Naive B cell (primary cell): ENCODE data around the gene RND2. TPM values are rescaled to one million over a fixed set of nuclear protein-coding genes. Genes with fewer than 3 reads are reported as not detected.

ENCODE experiments used
- polyA plus RNA-seq, 6 donors: library from polyadenylated mRNA; unstranded; fragments of 300-500 nt; fragmentation: Illumina TruSeq; gene quantifications; one replicate each; pipeline ENCODE4 v1.2.3, GENCODE V29; 2021; ENCODE audit warnings: low read depth in 6 of 6

RND2 gene
- polyA plus RNA-seq, 6 donors from 2014 or later: 0.11 to 0.30 (median 0.22) TPM; not detected in 1

Other genes with a start within 250 kb of the RND2 start
- gene WNK4, start 244.6 kb upstream of the RND2 start, polyA plus RNA-seq: under 1 TPM in 1 of 6 donors, not detected in 5; 0.10 TPM
- gene COA3, start 226.5 kb upstream of the RND2 start, polyA plus RNA-seq: 100 to 1,000 TPM; 117 to 157 (median 133) TPM
- under 1 TPM in 5 of 6 donors, not detected in 1; 0.17 to 0.74 (median 0.70) TPM for gene CNTD1, start 226.4 kb upstream of the RND2 start, polyA plus RNA-seq
- 100 to 1,000 TPM; 136 to 212 (median 150) TPM for gene BECN1, start 200.9 kb upstream of the RND2 start, polyA plus RNA-seq
- 100 to 1,000 TPM in 5 of 6 donors, 10 to 100 TPM in 1; 92.2 to 148 (median 115) TPM for gene PSME3, start 191.8 kb upstream of the RND2 start, polyA plus RNA-seq
- under 1 TPM in 2 of 6 donors, not detected in 4; 0.24 to 0.43 TPM for gene AOC2, start 180.7 kb upstream of the RND2 start, polyA plus RNA-seq
- not detected for gene AOC3, start 174.0 kb upstream of the RND2 start, polyA plus RNA-seq
- gene G6PC1, start 124.4 kb upstream of the RND2 start, polyA plus RNA-seq: not detected
- 10 to 100 TPM; 34.4 to 58.3 (median 41.2) TPM for gene AARSD1, start 60.8 kb upstream of the RND2 start, polyA plus RNA-seq
- under 1 TPM in 3 of 6 donors, not detected in 3; 0.33 to 0.47 (median 0.45) TPM for gene PTGES3L, start 45.2 kb upstream of the RND2 start, polyA plus RNA-seq
- gene RUNDC1, start 44.7 kb upstream of the RND2 start, polyA plus RNA-seq: 10 to 100 TPM; 15.3 to 39.6 (median 26.2) TPM
- 1,000 to 10,000 TPM; 1,305 to 2,435 (median 1,972) TPM for gene RPL27, start 26.8 kb upstream of the RND2 start, polyA plus RNA-seq
- 10 to 100 TPM; 47.6 to 83.6 (median 59.1) TPM for gene IFI35, start 18.4 kb upstream of the RND2 start, polyA plus RNA-seq
- gene VAT1, start 2.8 kb upstream of the RND2 start, polyA plus RNA-seq: 10 to 100 TPM; 63.2 to 76.5 (median 74.6) TPM
- gene BRCA1, start 100.1 kb downstream of the RND2 start, polyA plus RNA-seq: 1 to 10 TPM in 5 of 6 donors, under 1 TPM in 1; 0.14 to 4.7 (median 3.5) TPM
- gene NBR1, start 146.0 kb downstream of the RND2 start, polyA plus RNA-seq: 10 to 100 TPM; 42.9 to 55.5 (median 49.9) TPM
- 10 to 100 TPM in 4 of 6 donors, 1 to 10 TPM in 2; 9.1 to 18.2 (median 12.0) TPM for gene TMEM106A, start 186.6 kb downstream of the RND2 start, polyA plus RNA-seq
- 1 to 10 TPM in 2 of 6 donors, under 1 TPM in 2, not detected in 2; 0.45 to 8.1 (median 0.96) TPM for gene CCDC200, start 203.4 kb downstream of the RND2 start, polyA plus RNA-seq
- gene RNU2-1, start 208.7 kb downstream of the RND2 start, polyA plus RNA-seq: not detected